DMS79 treated with DMSO at 0.1 percent for 48 hours (cell line): Measurements from ENCODE around the gene VIL1.
A peak's percentile ranks its signal among the peaks of the same experiment; 100 is the strongest.

Source experiments
- DNase-seq: peaks from one replicate; lab custom pipeline; 2025; lab: John Stamatoyannopoulos, UW

VIL1 gene

GRCh38 chr2:218395090-218395444 lies 23.9 kb upstream of the VIL1 start:
- no peak for DNase-seq

DNA sequence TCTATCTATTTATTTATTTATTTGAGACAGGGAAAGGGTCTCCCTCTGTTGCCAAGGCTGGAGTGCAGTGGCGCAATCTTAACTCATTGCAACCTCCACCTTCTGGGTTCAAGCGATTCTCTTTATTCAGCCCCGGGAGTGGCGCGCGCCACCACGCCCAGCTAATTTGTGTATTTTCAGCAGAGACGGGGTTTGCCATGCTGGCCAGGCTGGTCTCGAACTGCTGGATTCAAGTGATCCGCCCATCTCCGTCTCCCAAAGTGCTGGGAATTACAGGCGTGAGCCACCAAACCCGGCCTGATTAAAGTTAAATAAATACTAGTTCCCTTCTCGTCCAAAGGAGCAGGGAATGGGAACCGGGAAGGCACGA lies 23.5 kb upstream of the VIL1 start:
- no peak for DNase-seq

DNA sequence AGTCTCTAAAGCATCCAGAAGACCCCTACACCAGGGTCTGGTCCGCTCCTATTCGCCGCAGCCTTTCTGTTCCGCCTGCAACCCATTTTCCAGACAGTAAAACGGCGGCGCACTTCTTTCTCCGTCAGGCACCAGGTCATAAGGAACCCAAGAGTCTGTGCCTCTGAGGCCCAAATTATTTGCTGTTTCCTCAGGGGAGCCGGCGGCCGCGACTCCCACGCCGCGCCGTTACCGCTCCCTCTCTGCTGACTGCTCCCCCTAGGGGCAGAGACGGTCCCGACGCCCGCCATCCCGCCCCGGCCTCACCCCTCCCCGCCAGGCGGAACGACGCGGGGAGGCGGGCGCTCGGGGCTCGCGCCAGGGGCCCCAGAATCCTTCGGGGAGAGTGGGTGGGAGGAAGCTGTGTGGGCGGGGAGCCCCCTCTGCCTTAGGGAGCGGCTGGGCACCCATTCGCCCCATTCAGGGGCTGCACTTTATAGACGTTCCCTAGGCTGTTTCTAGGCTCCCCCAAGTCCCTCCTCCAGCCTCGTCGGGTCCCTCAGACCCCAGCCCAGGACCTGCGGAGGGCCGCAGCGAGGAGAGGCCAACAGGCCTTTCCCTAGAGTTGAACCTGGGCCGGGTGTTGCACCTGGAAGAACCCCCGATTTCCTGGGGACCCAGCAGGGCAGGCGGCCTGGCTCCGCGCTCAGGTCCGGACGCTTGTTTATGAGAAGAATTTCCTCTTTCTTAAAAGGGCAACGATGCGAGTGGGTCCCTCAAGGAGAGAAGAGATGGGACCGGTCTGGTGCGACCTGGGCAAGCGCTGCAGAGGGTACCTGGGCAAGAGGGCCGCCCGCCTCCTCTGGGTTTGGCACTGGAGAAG lies 22.9 kb upstream of the VIL1 start:
- peak; percentile 90 for DNase-seq

- DNase-seq = peak; percentile 86
Measured at GRCh38 chr2:218396688-218397462, 22.0 kb upstream of the VIL1 start.

GRCh38 chr2:218397463-218397819 lies 21.5 kb upstream of the VIL1 start:
- DNase-seq = no peak

DNA sequence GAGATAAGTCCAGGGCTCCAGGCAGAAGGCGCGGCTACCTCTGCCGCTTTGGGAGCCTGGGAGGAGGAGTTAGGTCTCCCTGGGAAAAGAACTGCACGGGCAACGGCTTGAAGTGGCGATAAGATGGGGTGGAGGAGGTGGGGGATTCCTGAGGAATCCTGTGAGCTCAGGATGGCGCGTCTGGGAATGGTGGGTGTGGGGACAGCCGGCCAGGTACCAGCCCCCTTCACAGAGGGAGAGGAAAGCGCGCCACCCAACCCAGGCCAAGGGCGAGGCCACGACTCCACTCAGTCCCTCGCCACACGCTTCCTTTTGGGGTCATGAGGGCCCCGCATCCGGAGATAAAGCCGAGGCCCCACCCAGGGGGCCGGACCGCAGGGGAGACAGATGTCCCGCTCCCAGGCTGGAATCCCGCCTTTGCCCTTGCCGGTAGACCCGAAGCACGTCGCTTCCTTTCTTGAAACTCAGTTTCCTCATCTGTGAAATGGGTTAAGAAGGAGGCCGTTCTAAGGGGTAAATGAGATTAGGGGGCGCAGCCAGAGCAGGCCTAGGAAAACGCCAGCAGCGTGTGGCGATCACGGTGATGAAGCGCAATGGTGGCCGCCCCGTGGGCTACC lies 21.0 kb upstream of the VIL1 start:
- DNase-seq = peak; percentile 54

GRCh38 chr2:218398437-218399390 lies 20.2 kb upstream of the VIL1 start:
- DNase-seq = peak; percentile 19

- DNase-seq = peak; percentile 70
Measured at GRCh38 chr2:218399391-218400166, 19.3 kb upstream of the VIL1 start, which contains the start of gene CTDSP1. Gene CTDSP1, plus strand, starts transcription at chr2:218399868. Its CDS starts 223 bp downstream, at chr2:218400091.

DNA sequence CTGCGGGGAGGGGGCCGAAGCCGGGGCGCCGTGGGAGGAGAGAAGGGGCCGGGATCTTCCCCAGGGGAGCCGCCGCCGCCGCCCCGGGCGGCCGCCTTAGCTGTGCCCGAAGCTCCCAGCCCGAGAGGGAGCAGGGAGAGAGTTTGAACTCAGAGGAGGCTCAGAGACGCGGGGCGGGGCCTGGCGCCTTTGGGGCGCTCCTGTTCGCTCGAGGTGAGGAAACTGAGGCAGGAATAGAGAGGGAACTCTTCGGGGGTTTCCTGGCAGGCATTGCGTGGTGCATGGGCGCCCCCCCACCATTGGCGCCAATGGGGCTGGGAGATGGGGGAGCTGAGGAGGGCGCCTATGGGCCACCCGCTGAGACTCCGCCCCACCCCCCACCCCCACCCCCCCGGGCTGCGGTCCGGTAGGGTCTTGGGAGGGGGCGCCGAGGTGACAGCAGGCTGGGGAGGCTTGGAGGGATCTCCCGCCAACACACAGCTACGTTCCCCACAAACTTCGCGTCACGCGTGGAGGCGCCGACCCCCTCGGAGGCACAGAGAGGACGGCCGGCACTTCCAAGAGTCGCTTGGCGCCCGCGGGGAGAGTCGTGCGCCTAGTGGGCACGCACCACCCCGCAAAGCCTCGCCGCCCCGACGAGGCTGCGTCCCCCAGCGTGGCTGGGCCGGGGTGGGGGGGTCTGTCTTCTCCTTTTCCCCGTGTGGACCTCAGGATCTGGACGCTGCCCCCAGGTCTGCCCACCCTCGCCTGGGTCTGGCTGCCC lies 18.6 kb upstream of the VIL1 start:
- no peak for DNase-seq

DNA sequence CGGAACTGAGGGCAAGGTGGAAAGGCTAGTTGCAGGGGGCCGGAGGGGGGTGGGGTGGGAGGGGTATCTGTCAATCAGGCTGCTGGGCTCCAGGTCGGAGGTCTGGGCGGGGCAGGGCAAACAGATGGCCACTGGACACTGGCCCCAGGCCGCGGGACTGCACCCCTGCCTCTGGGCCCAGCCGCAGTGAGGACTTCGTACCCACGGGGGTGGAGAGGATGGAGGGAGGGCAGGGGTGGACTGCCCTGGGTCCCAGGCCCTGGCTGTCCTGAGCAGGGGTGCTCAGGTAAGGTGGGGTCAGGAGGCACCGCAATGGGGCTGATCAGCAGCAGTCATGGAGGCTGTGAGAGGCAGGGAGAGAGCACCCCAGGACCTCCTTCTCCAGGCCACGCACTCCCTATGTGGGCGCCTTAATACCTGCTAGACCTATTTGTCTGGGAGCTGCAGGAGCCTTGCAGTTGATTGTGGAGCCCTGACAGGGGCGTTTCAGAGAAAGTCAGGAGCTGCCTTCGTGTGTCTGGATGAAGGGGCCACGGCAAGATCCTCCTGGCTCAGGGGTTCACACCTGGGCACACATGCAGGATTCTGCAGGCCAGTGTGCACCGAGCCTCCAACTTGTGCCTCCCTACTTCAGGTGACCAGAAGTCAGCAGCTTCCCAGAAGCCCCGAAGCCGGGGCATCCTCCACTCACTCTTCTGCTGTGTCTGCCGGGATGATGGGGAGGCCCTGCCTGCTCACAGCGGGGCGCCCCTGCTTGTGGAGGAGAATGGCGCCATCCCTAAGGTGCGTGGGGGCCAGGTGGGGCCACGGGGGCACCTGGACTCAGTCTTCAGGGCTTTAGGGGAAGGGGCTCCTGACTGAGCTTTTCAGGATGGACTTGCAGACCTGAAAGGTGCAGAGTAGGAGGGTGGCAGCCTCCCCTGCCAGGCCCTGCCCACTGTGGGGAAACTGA lies 17.7 kb upstream of the VIL1 start:
- DNase-seq = no peak

DNA sequence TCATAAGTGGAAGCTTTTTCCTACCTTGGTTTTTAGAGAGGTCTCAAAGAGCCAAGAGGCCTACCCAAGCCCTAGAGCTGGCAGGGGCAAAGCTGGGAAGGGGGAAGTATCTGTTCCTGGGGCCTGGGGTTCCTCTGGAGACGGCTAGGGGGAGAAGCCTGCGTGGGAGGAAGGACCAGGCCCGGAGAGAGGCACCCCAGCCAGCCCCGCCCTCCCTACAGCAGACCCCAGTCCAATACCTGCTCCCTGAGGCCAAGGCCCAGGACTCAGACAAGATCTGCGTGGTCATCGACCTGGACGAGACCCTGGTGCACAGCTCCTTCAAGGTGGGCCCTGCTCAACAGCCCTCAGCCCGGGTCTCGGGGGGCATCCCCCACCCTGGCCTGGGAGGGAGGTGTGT lies 17.0 kb upstream of the VIL1 start:
- no peak for DNase-seq

DNA sequence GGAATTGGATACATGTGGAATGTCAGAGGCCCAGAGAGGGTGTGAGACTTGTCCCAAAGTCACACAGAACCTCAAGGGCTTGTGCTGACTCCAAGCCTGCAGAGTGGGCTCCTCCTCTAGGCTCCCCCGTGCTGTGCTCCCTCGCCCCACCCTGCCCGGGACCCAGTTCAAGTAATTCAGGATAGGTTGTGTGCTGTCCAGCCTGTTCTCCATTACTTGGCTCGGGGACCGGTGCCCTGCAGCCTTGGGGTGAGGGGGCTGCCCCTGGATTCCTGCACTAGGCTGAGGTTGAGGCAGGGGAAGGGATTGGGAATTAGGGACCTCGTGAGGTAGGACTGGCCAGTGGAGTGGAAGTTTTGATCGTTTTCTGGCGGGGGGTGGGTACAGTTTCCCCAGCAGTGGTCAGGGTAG lies 16.4 kb upstream of the VIL1 start:
- no peak for DNase-seq

DNA sequence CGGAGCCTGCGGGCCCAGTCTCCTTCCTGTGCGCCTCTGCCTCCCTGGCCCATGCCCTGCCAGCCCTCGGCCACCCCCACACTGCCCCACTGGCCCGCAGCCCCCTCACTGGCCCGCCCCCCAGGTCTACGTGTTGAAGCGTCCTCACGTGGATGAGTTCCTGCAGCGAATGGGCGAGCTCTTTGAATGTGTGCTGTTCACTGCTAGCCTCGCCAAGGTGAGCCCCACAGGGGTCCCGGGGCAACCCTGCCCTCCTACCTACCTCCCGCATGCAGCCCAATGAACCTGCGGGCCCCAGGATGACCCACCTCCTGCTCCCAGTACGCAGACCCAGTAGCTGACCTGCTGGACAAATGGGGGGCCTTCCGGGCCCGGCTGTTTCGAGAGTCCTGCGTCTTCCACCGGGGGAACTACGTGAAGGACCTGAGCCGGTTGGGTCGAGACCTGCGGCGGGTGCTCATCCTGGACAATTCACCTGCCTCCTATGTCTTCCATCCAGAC lies 16.0 kb upstream of the VIL1 start:
- DNase-seq = no peak

- no peak for DNase-seq
Measured at GRCh38 chr2:218403810-218404209, 15.1 kb upstream of the VIL1 start.

- DNase-seq = no peak
Measured at GRCh38 chr2:218404351-218405085, 14.4 kb upstream of the VIL1 start.

DNA sequence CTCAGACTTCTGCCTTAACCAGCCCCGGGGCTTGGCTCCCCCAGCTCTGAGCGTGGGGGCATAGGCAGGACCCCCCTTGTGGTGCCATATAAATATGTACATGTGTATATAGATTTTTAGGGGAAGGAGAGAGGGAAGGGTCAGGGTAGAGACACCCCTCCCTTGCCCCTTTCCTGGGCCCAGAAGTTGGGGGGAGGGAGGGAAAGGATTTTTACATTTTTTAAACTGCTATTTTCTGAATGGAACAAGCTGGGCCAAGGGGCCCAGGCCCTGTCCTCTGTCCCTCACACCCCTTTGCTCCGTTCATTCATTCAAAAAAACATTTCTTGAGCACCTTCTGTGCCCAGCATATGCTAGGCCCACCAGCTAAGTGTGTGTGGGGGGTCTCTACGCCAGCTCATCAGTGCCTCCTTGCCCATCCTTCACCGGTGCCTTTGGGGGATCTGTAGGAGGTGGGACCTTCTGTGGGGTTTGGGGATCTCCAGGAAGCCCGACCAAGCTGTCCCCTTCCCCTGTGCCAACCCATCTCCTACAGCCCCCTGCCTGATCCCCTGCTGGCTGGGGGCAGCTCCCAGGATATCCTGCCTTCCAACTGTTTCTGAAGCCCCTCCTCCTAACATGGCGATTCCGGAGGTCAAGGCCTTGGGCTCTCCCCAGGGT lies 13.7 kb upstream of the VIL1 start:
- no peak for DNase-seq

GRCh38 chr2:218405746-218406208 lies 13.1 kb upstream of the VIL1 start:
- no peak for DNase-seq
